ENCODE results near the gene WIPF1.
"Not testable (repeated sequence)": the region's sequence is repeated elsewhere in the genome, so short reads cannot be mapped to it uniquely, and the experiment has no call there.

WIPF1 gene

GRCh38 chr2:174563530-174564282, 33.9 kb downstream of the WIPF1 start:
- H3K4me1 ChIP-seq = no peaks in the 10 kb centered on the region
- H3K9me3 ChIP-seq = no peaks in the 10 kb centered on the region
- in situ Hi-C loops (cut with MboI; ENCODE audit: low sequenced_read_pairs) = no loop called here
- H3K36me3 ChIP-seq (replicated peaks) = no peaks in the 10 kb centered on the region
- no peak for DNase-seq (ENCODE audit: low spot score in 2 of 2)
- no peaks in the 10 kb centered on the region; the same call in 1 of the 2 replicates for H3K27me3 ChIP-seq (ENCODE audit: low read depth)
- H3K4me3 ChIP-seq = no peak overlapping the region

- no peaks in the 10 kb centered on the region for H3K9me3 ChIP-seq
- in situ Hi-C loops (cut with MboI; ENCODE audit: low sequenced_read_pairs) = no loop called here
- H3K36me3 ChIP-seq (replicated peaks) = no peaks in the 10 kb centered on the region
- DNase-seq (ENCODE audit: low spot score in 2 of 2) = no peak
- no peak overlapping the region for H3K4me3 ChIP-seq
- H3K4me1 ChIP-seq = no peaks in the 10 kb centered on the region
- H3K27me3 ChIP-seq (ENCODE audit: low read depth) = no peaks in the 10 kb centered on the region; the same call in 1 of the 2 replicates
Observed at GRCh38 chr2:174561972-174562370, 35.6 kb downstream of the WIPF1 start.

GRCh38 chr2:174561283-174561971, 36.2 kb downstream of the WIPF1 start:
- Histone ChIP-seq H3K4me3 (no peak overlapping the region), H3K36me3 (replicated peaks) (no peaks in the 10 kb centered on the region), H3K27me3 (ENCODE audit: low read depth) (no peaks in the 10 kb centered on the region; the same call in 1 of the 2 replicates), H3K9me3 (no peaks in the 10 kb centered on the region), H3K4me1 (no peaks in the 10 kb centered on the region)
- DNase-seq (ENCODE audit: low spot score in 2 of 2) = no peak
- in situ Hi-C loops (cut with MboI; ENCODE audit: low sequenced_read_pairs) = no loop called here

- in situ Hi-C loops (cut with MboI; ENCODE audit: low sequenced_read_pairs) = no loop called here
- no peak for DNase-seq (ENCODE audit: low spot score in 2 of 2)
- Histone ChIP-seq H3K4me3 (no peak overlapping the region), H3K27me3 (ENCODE audit: low read depth) (no peaks in the 10 kb centered on the region; the same call in 1 of the 2 replicates), H3K9me3 (no peaks in the 10 kb centered on the region), H3K36me3 (replicated peaks) (no peaks in the 10 kb centered on the region), H3K4me1 (no peaks in the 10 kb centered on the region)
Observed at GRCh38 chr2:174560737-174561136, 36.9 kb downstream of the WIPF1 start.

- in situ Hi-C loops (cut with MboI; ENCODE audit: low sequenced_read_pairs) = no loop called here
- no peaks in the 10 kb centered on the region for H3K36me3 ChIP-seq (replicated peaks)
Observed at GRCh38 chr2:174555998-174556397, 41.6 kb downstream of the WIPF1 start.

GRCh38 chr2:174554529-174555150, 43.0 kb downstream of the WIPF1 start:
- Histone ChIP-seq H3K9me3 (no peaks in the 10 kb centered on the region), H3K27me3 (ENCODE audit: low read depth) (no peaks in the 10 kb centered on the region; the same call in 1 of the 2 replicates), H3K36me3 (replicated peaks) (no peaks in the 10 kb centered on the region), H3K4me3 (no peak overlapping the region), H3K4me1 (no peaks in the 10 kb centered on the region)
- DNase-seq (ENCODE audit: low spot score in 2 of 2) = no peak
- in situ Hi-C loops (cut with MboI; ENCODE audit: low sequenced_read_pairs) = no loop called here

More at GRCh38 chr2:174555998-174556397, 41.6 kb downstream of the WIPF1 start:
- H3K4me1 ChIP-seq = no peaks in the 10 kb centered on the region
- H3K27me3 ChIP-seq (ENCODE audit: low read depth) = no peaks in the 10 kb centered on the region; the same call in 1 of the 2 replicates
- H3K4me3 ChIP-seq = no peak overlapping the region
- no peaks in the 10 kb centered on the region for H3K9me3 ChIP-seq
- DNase-seq (ENCODE audit: low spot score in 2 of 2) = no peak

GRCh38 chr2:174553811-174554493, 43.7 kb downstream of the WIPF1 start:
- Histone ChIP-seq H3K36me3 (replicated peaks) (no peaks in the 10 kb centered on the region), H3K4me3 (no peak overlapping the region), H3K4me1 (no peaks in the 10 kb centered on the region), H3K9me3 (no peaks in the 10 kb centered on the region), H3K27me3 (ENCODE audit: low read depth) (no peaks in the 10 kb centered on the region)
- in situ Hi-C loops (cut with MboI; ENCODE audit: low sequenced_read_pairs) = no loop called here
- DNase-seq (ENCODE audit: low spot score in 2 of 2) = no peak

GRCh38 chr2:174552880-174553279, 44.7 kb downstream of the WIPF1 start:
- Histone ChIP-seq H3K4me1 (no peaks in the 10 kb centered on the region), H3K36me3 (replicated peaks) (no peaks in the 10 kb centered on the region), H3K9me3 (no peaks in the 10 kb centered on the region), H3K4me3 (no peak overlapping the region), H3K27me3 (ENCODE audit: low read depth) (no peaks in the 10 kb centered on the region)
- in situ Hi-C loops (cut with MboI; ENCODE audit: low sequenced_read_pairs) = no loop called here
- DNase-seq (ENCODE audit: low spot score in 2 of 2) = no peak

- Histone ChIP-seq H3K4me3 (no peak overlapping the region), H3K4me1 (no peaks in the 10 kb centered on the region), H3K9me3 (no peaks in the 10 kb centered on the region), H3K36me3 (replicated peaks) (no peaks in the 10 kb centered on the region), H3K27me3 (ENCODE audit: low read depth) (no peaks in the 10 kb centered on the region)
- in situ Hi-C loops (cut with MboI; ENCODE audit: low sequenced_read_pairs) = no loop called here
- DNase-seq (ENCODE audit: low spot score in 2 of 2) = no peak
Observed at GRCh38 chr2:174551697-174552096, 45.9 kb downstream of the WIPF1 start.

GRCh38 chr2:174548646-174549045, 49.0 kb downstream of the WIPF1 start:
- H3K4me3 ChIP-seq; in situ Hi-C loops (cut with MboI; ENCODE audit: low sequenced_read_pairs): not testable (repeated sequence)

GRCh38 chr2:174548021-174548420, 49.6 kb downstream of the WIPF1 start:
- H3K4me1 ChIP-seq; DNase-seq (ENCODE audit: low spot score in 2 of 2); H3K4me3 ChIP-seq; in situ Hi-C loops (cut with MboI; ENCODE audit: low sequenced_read_pairs); H3K36me3 ChIP-seq (replicated peaks); H3K27me3 ChIP-seq (ENCODE audit: low read depth); H3K9me3 ChIP-seq: not testable (repeated sequence)

More at GRCh38 chr2:174548646-174549045, 49.0 kb downstream of the WIPF1 start:
- DNase-seq (ENCODE audit: low spot score in 2 of 2); H3K4me1 ChIP-seq; H3K27me3 ChIP-seq (ENCODE audit: low read depth); H3K9me3 ChIP-seq; H3K36me3 ChIP-seq (replicated peaks): not testable (repeated sequence)

- no peaks in the 10 kb centered on the region for H3K4me1 ChIP-seq
- H3K9me3 ChIP-seq = no peaks in the 10 kb centered on the region
- DNase-seq (ENCODE audit: low spot score in 2 of 2) = peak in 1 of 2 experiments; percentile 39
- no peaks in the 10 kb centered on the region for H3K36me3 ChIP-seq (replicated peaks)
- H3K27me3 ChIP-seq (ENCODE audit: low read depth) = no peaks in the 10 kb centered on the region
- in situ Hi-C loops (cut with MboI; ENCODE audit: low sequenced_read_pairs) = no loop called here
- H3K4me3 ChIP-seq = no peak overlapping the region
Observed at GRCh38 chr2:174546519-174547506, 50.8 kb downstream of the WIPF1 start.

GRCh38 chr2:174545240-174545639, 52.4 kb downstream of the WIPF1 start:
- no peaks in the 10 kb centered on the region for H3K27me3 ChIP-seq (ENCODE audit: low read depth)
- in situ Hi-C loops (cut with MboI; ENCODE audit: low sequenced_read_pairs) = no loop called here

More at GRCh38 chr2:174545240-174545639, 52.4 kb downstream of the WIPF1 start:
- no peak for DNase-seq (ENCODE audit: low spot score in 2 of 2)
- H3K4me1 ChIP-seq = no peaks in the 10 kb centered on the region
- no peak overlapping the region for H3K4me3 ChIP-seq
- no peaks in the 10 kb centered on the region for H3K9me3 ChIP-seq
- no peaks in the 10 kb centered on the region for H3K36me3 ChIP-seq (replicated peaks)

Data from HAP-1 (cell line).